Measurements from ENCODE around the gene ATOH8. TPM values are rescaled to one million over a fixed set of nuclear protein-coding genes. Genes with fewer than 3 reads are reported as not detected.

The ATOH8 gene
- total RNA-seq, 1 donor from 2014 or later, result 9.0 TPM

DNA sequence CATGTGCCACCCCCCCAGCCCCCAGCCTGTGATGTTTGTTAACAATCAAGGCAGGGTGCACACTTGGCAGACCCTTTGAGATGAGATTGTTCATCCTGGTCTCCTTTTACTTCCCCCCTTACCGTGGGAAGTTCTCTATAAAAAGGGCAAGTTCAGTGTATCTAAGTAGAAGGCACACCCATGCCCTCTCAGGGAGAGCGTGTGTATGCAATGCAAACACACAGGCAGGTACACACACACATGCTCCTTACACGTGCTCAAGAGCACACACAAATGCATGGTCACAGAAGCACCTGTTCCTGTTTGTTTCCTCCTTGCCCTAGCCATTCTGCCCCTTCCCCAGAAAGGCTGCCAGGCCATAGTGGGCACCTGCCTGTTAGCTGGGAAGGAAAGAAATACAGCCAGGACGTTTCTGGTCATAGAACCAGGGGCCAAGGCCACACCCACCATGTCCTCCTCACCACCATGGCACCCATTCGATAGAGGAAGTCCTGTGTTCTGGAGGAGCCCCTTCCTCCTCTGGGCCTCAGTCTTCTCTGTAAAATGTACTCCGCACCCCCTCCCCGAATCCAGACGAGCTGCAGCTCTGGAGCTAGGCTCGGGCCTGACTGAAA, 3.1 kb downstream of the ATOH8 start:
- H3K27ac Mint-ChIP-seq (ENCODE audit: unreplicated experiment), result no peak overlapping the region
- no peaks in the 10 kb centered on the region for H3K36me3 Mint-ChIP-seq (ENCODE audit: unreplicated experiment)
- peaks cover 15% of the 10 kb centered on the region for H3K9me3 Mint-ChIP-seq (ENCODE audit: unreplicated experiment)
- H3K4me1 Mint-ChIP-seq (ENCODE audit: low read depth, unreplicated experiment), result peaks cover 15% of the 10 kb centered on the region
- TF ChIP-seq, protein P1, sequence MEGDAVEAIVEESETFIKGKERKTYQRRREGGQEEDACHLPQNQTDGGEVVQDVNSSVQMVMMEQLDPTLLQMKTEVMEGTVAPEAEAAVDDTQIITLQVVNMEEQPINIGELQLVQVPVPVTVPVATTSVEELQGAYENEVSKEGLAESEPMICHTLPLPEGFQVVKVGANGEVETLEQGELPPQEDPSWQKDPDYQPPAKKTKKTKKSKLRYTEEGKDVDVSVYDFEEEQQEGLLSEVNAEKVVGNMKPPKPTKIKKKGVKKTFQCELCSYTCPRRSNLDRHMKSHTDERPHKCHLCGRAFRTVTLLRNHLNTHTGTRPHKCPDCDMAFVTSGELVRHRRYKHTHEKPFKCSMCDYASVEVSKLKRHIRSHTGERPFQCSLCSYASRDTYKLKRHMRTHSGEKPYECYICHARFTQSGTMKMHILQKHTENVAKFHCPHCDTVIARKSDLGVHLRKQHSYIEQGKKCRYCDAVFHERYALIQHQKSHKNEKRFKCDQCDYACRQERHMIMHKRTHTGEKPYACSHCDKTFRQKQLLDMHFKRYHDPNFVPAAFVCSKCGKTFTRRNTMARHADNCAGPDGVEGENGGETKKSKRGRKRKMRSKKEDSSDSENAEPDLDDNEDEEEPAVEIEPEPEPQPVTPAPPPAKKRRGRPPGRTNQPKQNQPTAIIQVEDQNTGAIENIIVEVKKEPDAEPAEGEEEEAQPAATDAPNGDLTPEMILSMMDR (IDR thresholded peaks at IDR 0.05; ENCODE audit: partially characterized antibody, unreplicated experiment), result no peak
- no peak for DNase-seq
- peaks cover 18% of the 10 kb centered on the region for H3K27me3 Mint-ChIP-seq (ENCODE audit: unreplicated experiment)
- H3K4me3 Mint-ChIP-seq (ENCODE audit: unreplicated experiment), result peak overlapping the region; percentile 71

DNA sequence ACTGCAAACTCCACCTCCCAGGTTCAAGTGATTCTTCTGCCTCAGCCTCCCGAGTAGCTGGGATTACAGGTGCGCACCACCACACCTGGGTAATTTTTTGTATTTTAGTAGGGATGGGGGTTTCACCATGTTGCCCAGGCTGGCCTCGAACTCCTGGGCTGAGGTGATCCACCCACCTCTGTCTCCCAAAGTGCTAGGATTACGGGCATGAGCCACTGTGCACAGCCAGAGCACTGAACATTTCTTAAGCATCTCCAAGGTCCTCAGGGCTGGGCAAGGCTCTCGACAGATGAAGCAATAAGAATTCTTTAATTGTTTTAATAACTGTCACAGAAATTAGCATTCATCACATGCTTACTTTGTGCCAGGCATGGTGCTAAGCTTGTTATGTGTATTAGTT, 4.1 kb downstream of the ATOH8 start:
- Mint-ChIP-seq H3K36me3 (ENCODE audit: unreplicated experiment) (no peaks in the 10 kb centered on the region), H3K27ac (ENCODE audit: unreplicated experiment) (no peak overlapping the region), H3K4me3 (ENCODE audit: unreplicated experiment) (no peak overlapping the region), H3K27me3 (ENCODE audit: unreplicated experiment) (peaks cover 16% of the 10 kb centered on the region), H3K4me1 (ENCODE audit: low read depth, unreplicated experiment) (peaks cover 16% of the 10 kb centered on the region), H3K9me3 (ENCODE audit: unreplicated experiment) (peaks cover 12% of the 10 kb centered on the region)
- no peak for DNase-seq
- TF ChIP-seq, protein P1 (IDR thresholded peaks at IDR 0.05; ENCODE audit: partially characterized antibody, unreplicated experiment), result no peak

GRCh38 chr2:85758361-85759256, 4.8 kb downstream of the ATOH8 start:
- peaks cover 20% of the 10 kb centered on the region for H3K4me1 Mint-ChIP-seq (ENCODE audit: low read depth, unreplicated experiment)
- H3K27ac Mint-ChIP-seq (ENCODE audit: unreplicated experiment), result peak overlapping the region; percentile 86
- H3K4me3 Mint-ChIP-seq (ENCODE audit: unreplicated experiment), result no peak overlapping the region
- peaks cover 15% of the 10 kb centered on the region for H3K9me3 Mint-ChIP-seq (ENCODE audit: unreplicated experiment)
- H3K36me3 Mint-ChIP-seq (ENCODE audit: unreplicated experiment), result peaks cover 2% of the 10 kb centered on the region
- peaks cover 16% of the 10 kb centered on the region for H3K27me3 Mint-ChIP-seq (ENCODE audit: unreplicated experiment)
- TF ChIP-seq, protein P1 (IDR thresholded peaks at IDR 0.05; ENCODE audit: partially characterized antibody, unreplicated experiment), result no peak
- peak; percentile 76 for DNase-seq

DNA sequence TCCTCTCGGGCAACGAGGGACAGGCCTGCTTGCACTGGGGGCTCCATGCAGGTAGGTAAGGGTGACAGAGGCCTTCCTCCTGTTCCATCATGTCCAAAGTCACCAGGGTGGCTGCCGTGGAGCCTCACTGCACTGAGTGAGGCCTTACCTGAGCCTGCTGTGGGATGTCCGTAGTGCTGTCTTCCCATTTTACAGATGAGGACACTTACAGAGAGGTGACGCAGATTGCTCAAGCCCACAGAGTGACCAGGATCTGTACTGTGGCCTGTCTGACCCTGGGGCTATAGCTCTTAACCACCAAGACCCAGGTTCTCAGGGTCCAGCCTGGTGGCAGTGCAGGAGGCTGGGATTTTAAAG, 5.4 kb downstream of the ATOH8 start:
- TF ChIP-seq, protein P1 (IDR thresholded peaks at IDR 0.05; ENCODE audit: partially characterized antibody, unreplicated experiment), result no peak
- peaks cover 21% of the 10 kb centered on the region for H3K4me1 Mint-ChIP-seq (ENCODE audit: low read depth, unreplicated experiment)
- no peak overlapping the region for H3K4me3 Mint-ChIP-seq (ENCODE audit: unreplicated experiment)
- H3K27me3 Mint-ChIP-seq (ENCODE audit: unreplicated experiment), result peaks cover 16% of the 10 kb centered on the region
- H3K9me3 Mint-ChIP-seq (ENCODE audit: unreplicated experiment), result peaks cover 15% of the 10 kb centered on the region
- no peak overlapping the region for H3K27ac Mint-ChIP-seq (ENCODE audit: unreplicated experiment)
- no peak for DNase-seq
- H3K36me3 Mint-ChIP-seq (ENCODE audit: unreplicated experiment), result peaks cover 4% of the 10 kb centered on the region

DNA sequence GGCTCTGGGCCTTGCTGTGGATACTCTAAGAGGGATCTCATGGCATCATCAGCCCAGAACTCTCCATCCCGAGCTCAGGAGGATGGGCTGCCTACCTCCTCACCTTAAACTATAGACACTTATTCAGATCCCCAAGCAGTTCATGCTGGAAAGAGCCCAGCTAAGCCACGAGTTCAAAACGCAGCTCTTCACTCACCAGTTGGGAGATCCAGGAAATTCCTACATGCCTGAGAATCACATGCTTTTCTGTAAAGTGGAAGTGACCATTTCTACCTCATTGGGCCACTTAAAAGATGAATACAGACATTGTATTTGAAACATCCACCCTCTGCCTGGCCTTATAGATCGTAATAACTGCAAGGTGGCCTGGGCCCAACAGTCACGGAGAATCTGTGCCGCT, 6.6 kb downstream of the ATOH8 start:
- H3K27me3 Mint-ChIP-seq (ENCODE audit: unreplicated experiment), result peaks cover 10% of the 10 kb centered on the region
- H3K9me3 Mint-ChIP-seq (ENCODE audit: unreplicated experiment), result peaks cover 15% of the 10 kb centered on the region
- no peak overlapping the region for H3K4me3 Mint-ChIP-seq (ENCODE audit: unreplicated experiment)
- H3K36me3 Mint-ChIP-seq (ENCODE audit: unreplicated experiment), result peaks cover 4% of the 10 kb centered on the region
- peaks cover 24% of the 10 kb centered on the region for H3K4me1 Mint-ChIP-seq (ENCODE audit: low read depth, unreplicated experiment)
- no peak for DNase-seq
- TF ChIP-seq, protein P1 (IDR thresholded peaks at IDR 0.05; ENCODE audit: partially characterized antibody, unreplicated experiment), result no peak
- H3K27ac Mint-ChIP-seq (ENCODE audit: unreplicated experiment), result no peak overlapping the region

Data from glutamatergic neuron (in vitro differentiated cells).